ENCODE data around the gene OR3A2. TPM values are rescaled to one million over a fixed set of nuclear protein-coding genes. Genes with fewer than 3 reads are reported as not detected.
"Not testable (repeated sequence)": the region's sequence is repeated elsewhere in the genome, so short reads cannot be mapped to it uniquely, and the experiment has no call there.

Gene OR3A2
- total RNA-seq, 4 donors from 2014 or later: not detected

GRCh38 chr17:3389791-3390190 is 3.7 kb upstream of the OR3A2 start:
- Histone ChIP-seq H3K9me3 (no peaks in the 10 kb centered on the region), H3K27me3 (no peaks in the 10 kb centered on the region), H3K4me1 (no peaks in the 10 kb centered on the region), H3K27ac (no peak overlapping the region), H3K4me3 (replicated peaks in 1 of 3) (no peak overlapping the region), H3K36me3 (no peaks in the 10 kb centered on the region)
- no peak for DNase-seq
- no peak for TF ChIP-seq POLR2A (IDR thresholded peaks at IDR 0.05)
- TF ChIP-seq CTCF (IDR thresholded peaks at IDR 0.05): no peak
- whole genome bisulfite sequencing, 2 donors: 75 to 78% methylated on average over 4 of the region's 4 CpGs
- intact Hi-C loops (cut with DNase I): no loop called here

DNA sequence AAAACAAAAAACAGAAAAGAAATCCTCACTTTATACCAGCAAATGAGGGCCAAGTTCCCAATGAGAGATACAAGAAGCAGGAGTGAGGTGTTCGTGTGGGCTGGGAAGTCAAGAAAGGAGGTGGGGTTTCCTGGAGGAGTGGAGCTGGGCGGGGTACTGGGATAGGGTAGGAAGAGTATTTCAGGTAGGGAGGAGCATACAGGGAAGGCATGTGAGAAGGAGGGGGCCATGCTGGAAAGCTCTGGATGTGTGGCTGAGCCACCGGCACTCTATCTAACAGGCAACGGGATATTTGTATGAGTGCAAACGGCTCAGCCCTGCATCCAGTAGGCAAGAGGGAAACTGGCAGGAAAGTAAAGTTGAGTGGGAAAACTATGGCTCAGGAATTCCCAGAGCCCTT is 4.2 kb downstream of the OR3A2 start:
- H3K4me3 ChIP-seq (replicated peaks in 1 of 3): no peak overlapping the region
- no peaks in the 10 kb centered on the region for H3K4me1 ChIP-seq
- no peak for DNase-seq
- no peaks in the 10 kb centered on the region for H3K9me3 ChIP-seq
- no peaks in the 10 kb centered on the region for H3K27me3 ChIP-seq
- H3K27ac ChIP-seq: no peak overlapping the region
- TF ChIP-seq POLR2A (IDR thresholded peaks at IDR 0.05): no peak
- no peak for TF ChIP-seq CTCF (IDR thresholded peaks at IDR 0.05)
- no peaks in the 10 kb centered on the region for H3K36me3 ChIP-seq
- 63 to 72% methylated on average over 5 of the region's 5 CpGs for WGBS, 2 donors
- intact Hi-C loops (cut with DNase I): no loop called here

- intact Hi-C loops (cut with DNase I): no loop called here
- no peak overlapping the region for H3K27ac ChIP-seq
- TF ChIP-seq POLR2A (IDR thresholded peaks at IDR 0.05) (no peak), CTCF (IDR thresholded peaks at IDR 0.05) (no peak)
- no peaks in the 10 kb centered on the region for H3K4me1 ChIP-seq
- H3K4me3 ChIP-seq (replicated peaks in 1 of 3): no peak overlapping the region
- no peaks in the 10 kb centered on the region for H3K36me3 ChIP-seq
- H3K9me3 ChIP-seq: no peaks in the 10 kb centered on the region
- no peaks in the 10 kb centered on the region for H3K27me3 ChIP-seq
- no peak for DNase-seq
- 65 to 80% methylated on average over 4 to 7 of the region's 8 CpGs for WGBS, 2 donors
These were observed 7.8 kb downstream of the OR3A2 start for GRCh38 chr17:3378321-3378720.

- no CpG with 5 or more reads among the region's 31 CpGs for WGBS, 2 donors
- not testable (repeated sequence) for DNase-seq
These were observed 14.9 kb downstream of the OR3A2 start for GRCh38 chr17:3371167-3371566.

GRCh38 chr17:3342782-3343181 is 43.3 kb downstream of the OR3A2 start:
- H3K27ac ChIP-seq; H3K27me3 ChIP-seq; intact Hi-C loops (cut with DNase I); DNase-seq; H3K9me3 ChIP-seq; H3K4me1 ChIP-seq; H3K4me3 ChIP-seq (replicated peaks in 1 of 3); H3K36me3 ChIP-seq: not testable (repeated sequence)
- WGBS, 2 donors: 86 to 91% methylated on average over 7 to 12 of the region's 12 CpGs

More at GRCh38 chr17:3371167-3371566, 14.9 kb downstream of the OR3A2 start:
- H3K4me3 ChIP-seq (replicated peaks in 1 of 3); H3K9me3 ChIP-seq; H3K36me3 ChIP-seq; H3K27me3 ChIP-seq; H3K4me1 ChIP-seq; H3K27ac ChIP-seq; intact Hi-C loops (cut with DNase I): not testable (repeated sequence)

DNA sequence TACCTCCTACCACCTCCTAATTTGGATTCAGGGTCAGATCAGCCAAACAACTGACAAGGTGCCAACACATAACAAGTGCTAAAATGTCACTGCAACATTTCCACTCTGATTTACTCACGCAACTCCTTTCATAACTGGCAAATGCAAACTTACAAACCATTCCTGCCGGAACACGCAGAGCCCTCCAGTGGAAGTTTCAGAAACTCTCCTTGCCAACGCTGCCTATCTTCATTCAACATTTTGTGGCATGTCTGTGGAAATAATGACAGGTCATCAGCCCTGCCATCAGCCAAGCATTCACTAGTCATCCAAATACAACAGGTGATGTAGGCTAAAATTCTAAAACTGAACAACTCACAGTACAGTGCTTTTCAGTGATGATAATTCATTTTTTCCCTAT is 50.2 kb downstream of the OR3A2 start:
- Histone ChIP-seq H3K36me3 (no peaks in the 10 kb centered on the region), H3K4me1 (no peaks in the 10 kb centered on the region), H3K9me3 (no peaks in the 10 kb centered on the region), H3K27me3 (no peaks in the 10 kb centered on the region), H3K4me3 (replicated peaks in 1 of 3) (no peak overlapping the region), H3K27ac (no peak overlapping the region)
- intact Hi-C loops (cut with DNase I): no loop called here
- WGBS, 2 donors: 55 to 56% methylated on average over 4 of the region's 4 CpGs
- TF ChIP-seq CTCF (IDR thresholded peaks at IDR 0.05) (no peak), POLR2A (IDR thresholded peaks at IDR 0.05) (no peak)
- no peak for DNase-seq
